Right lobe of liver (tissue), 4 donors: ENCODE data around the gene RASAL2.

ENCODE experiments used
- CTCF ChIP-seq, 4 donors: fragments of 200-600 bp in 3 of 4; fragments of 450-650 bp in 1 of 4; IDR thresholded peaks; one replicate each; pipeline versions ENCODE4 v1.5.1 to v1.8.0; 2016 to 2022; ENCODE audit warnings: antibody characterized with exemption in 4 of 4, mild to moderate bottlenecking in 2 of 4
- POLR2A ChIP-seq: fragments of 450-650 bp; IDR thresholded peaks from one replicate; pipeline ENCODE4 v1.6.1; 2017; ENCODE audit warnings: antibody characterized with exemption, mild to moderate bottlenecking
- donor health status: DM: no; HTN: no; CAD: no.
- donor health status: DM: no; HTN: no; CAD: no.
- donor health status: DM: no; HTN: yes; CAD: no.

- TF ChIP-seq CTCF (IDR thresholded peaks at IDR 0.05) (no peak), POLR2A (no peak)
Measured at GRCh38 chr1:178345238-178345637, 251.3 kb downstream of the RASAL2 start.
